Right lobe of liver (tissue), 6 donors: ENCODE measurements around the gene MAPKAPK3. TPM values are rescaled to one million over a fixed set of nuclear protein-coding genes. Genes with fewer than 3 reads are reported as not detected.

ENCODE experiments used
- ATAC-seq, 4 donors: fragments of 200-7000 bp; cut with Tn5 transposase; one replicate each; pipeline ENCODE4 v1.9.1; 2020; ENCODE audit warnings: mild to moderate bottlenecking in 4 of 4, moderate library complexity in 4 of 4
- DNase-seq, 3 donors: peaks; one replicate each; pipeline ENCODE4 v3.0.0-alpha.2; 2020
- H3K27ac ChIP-seq, 3 donors: fragments of 200-600 bp; one replicate each; pipeline ENCODE4 v1.8.0; 2022
- H3K27me3 ChIP-seq, 2 donors: fragments of 200-600 bp; one replicate each; pipeline ENCODE4 v1.8.0; 2022
- H3K36me3 ChIP-seq, 4 donors: fragments of 200-600 bp; sonication (generic) in 1 of 4; one replicate each; pipeline versions ENCODE4 v1.5.1 to v1.8.0; 2017 to 2022; ENCODE audit warnings: control low read depth in 1 of 4
- H3K4me1 ChIP-seq, 4 donors: fragments of 200-600 bp; sonication (generic) in 1 of 4; one replicate each; pipeline versions ENCODE4 v1.5.1 to v1.8.0; 2017 to 2022; ENCODE audit warnings: control low read depth in 1 of 4
- H3K4me3 ChIP-seq, 3 donors: fragments of 200-600 bp; one replicate each; pipeline ENCODE4 v1.8.0; 2022
- H3K9me3 ChIP-seq, 4 donors: fragments of 200-600 bp; sonication (generic) in 1 of 4; one replicate each; pipeline versions ENCODE4 v1.5.1 to v1.8.0; 2017 to 2022; ENCODE audit warnings: control low read depth in 1 of 4
- CTCF ChIP-seq, 4 donors: fragments of 200-600 bp in 3 of 4; fragments of 450-650 bp in 1 of 4; IDR thresholded peaks; one replicate each; pipeline versions ENCODE4 v1.5.1 to v1.8.0; 2016 to 2022; ENCODE audit warnings: antibody characterized with exemption in 4 of 4, mild to moderate bottlenecking in 2 of 4
- POLR2A ChIP-seq: fragments of 450-650 bp; IDR thresholded peaks from one replicate; pipeline ENCODE4 v1.6.1; 2017; ENCODE audit warnings: antibody characterized with exemption, mild to moderate bottlenecking
- WGBS: methylation state at CpG from one replicate; pipeline ENCODE4 v1.1.6; 2018; ENCODE audit warnings: low coverage, low lambda C conversion rate; ENCODE audit not compliant: insufficient coverage; ENCODE audit errors: missing lambda C conversion rate; 5-methylcytosine and 5-hydroxymethylcytosine counted together
- intact Hi-C, 2 donors: fragments of 100-400 bp; cut with DNase I; formaldehyde crosslinking; loops; one replicate each; pipeline versions ENCODE4 v1.11.2 to v1.14.1; 2022
- total RNA-seq, 6 experiments: library from RNA; depleted of rRNA in 2 of 6; stranded (reverse); fragments of >200 nt in 2 of 6; fragmentation: NEBNext Ultra II Directional in 3 of 6; extraction: Animal tissue kit (Norgen Biotek cat#: 25700) in 3 of 6; gene quantifications; one replicate each; pipeline versions ENCODE4 v1.1.0 to v1.2.4, GENCODE V29; 2016 to 2023
- donor health status: DM: no; HTN: yes; CAD: no.
- donor health status: DM: no; HTN: no; CAD: no.
- donor health status: DM: no; HTN: no; CAD: no.
- donor health status: DM: no; HTN: yes; CAD: no.
- donor health status: DM: no; HTN: yes; CAD: no.

The MAPKAPK3 gene
- total RNA-seq, 6 experiments from 2014 or later: 16.6 to 21.4 (median 18.6) TPM

- intact Hi-C loops: loop anchor here in 1 of 2 donors (5.0 kb wide), 1 partner anchor 42 kb away; the partner anchor contains the start of gene CISH
- Histone ChIP-seq H3K27ac (no peak overlapping the region), H3K4me1 (peaks cover 0 to 38% (median 13%) of the 10 kb centered on the region in 4 donors)
These were observed 46.3 kb upstream of the MAPKAPK3 start for GRCh38 chr3:50570508-50571279.

GRCh38 chr3:50571486-50571885 is 45.5 kb upstream of the MAPKAPK3 start:
- Histone ChIP-seq H3K27ac (no peak overlapping the region), H3K4me1 (peaks cover 0 to 38% (median 13%) of the 10 kb centered on the region in 4 donors), H3K36me3 (no peaks in the 10 kb centered on the region), H3K9me3 (no peaks in the 10 kb centered on the region), H3K27me3 (no peaks in the 10 kb centered on the region), H3K4me3 (no peak overlapping the region)
- WGBS: 38% methylated on average over 3 of the region's 4 CpGs
- DNase-seq (no peak), ATAC-seq (no peak)
- intact Hi-C loops: loop anchor here in 1 of 2 donors (5.0 kb wide), 1 partner anchor 41 kb away; the partner anchor contains the start of gene CISH
- no peak for TF ChIP-seq CTCF (IDR thresholded peaks at IDR 0.05)
- no peak for TF ChIP-seq POLR2A

More at GRCh38 chr3:50570508-50571279, 46.3 kb upstream of the MAPKAPK3 start:
- TF ChIP-seq CTCF (IDR thresholded peaks at IDR 0.05) (no peak), POLR2A (no peak)
- WGBS: 71% methylated on average over 3 of the region's 5 CpGs
- Histone ChIP-seq H3K9me3 (no peaks in the 10 kb centered on the region), H3K27me3 (no peaks in the 10 kb centered on the region), H3K36me3 (no peaks in the 10 kb centered on the region), H3K4me3 (no peak overlapping the region)
- DNase-seq: no peak
- no peak for ATAC-seq

GRCh38 chr3:50572158-50572557 is 44.8 kb upstream of the MAPKAPK3 start:
- Histone ChIP-seq H3K9me3 (no peaks in the 10 kb centered on the region), H3K4me1 (peaks cover 0 to 35% (median 13%) of the 10 kb centered on the region in 4 donors), H3K27me3 (no peaks in the 10 kb centered on the region), H3K4me3 (no peak overlapping the region), H3K36me3 (no peaks in the 10 kb centered on the region), H3K27ac (peak overlapping the region in 2 of 3 donors; percentile 28 to 30)
- intact Hi-C loops: loop anchor here (2.0 to 5.0 kb wide), 2 partner anchors 40 to 41 kb away; partner anchors contain the start of gene CISH (in 1 of the 2)
- no peak for TF ChIP-seq POLR2A
- peak; percentile 94 to 98 (median 96) for TF ChIP-seq CTCF (IDR thresholded peaks at IDR 0.05)
- 20% methylated on average over 1 of the region's 1 CpG for WGBS
- peak; percentile 63 to 72 (median 68) for ATAC-seq
- DNase-seq: peak; percentile 78 to 82 (median 82)

GRCh38 chr3:50572801-50573371 is 44.1 kb upstream of the MAPKAPK3 start:
- intact Hi-C loops: loop anchor here (2.0 to 5.0 kb wide), 2 partner anchors 39 to 40 kb away; partner anchors contain the start of gene CISH (in 1 of the 2)
- Histone ChIP-seq H3K36me3 (peaks cover 0 to 2% (median 0%) of the 10 kb centered on the region in 4 donors), H3K4me1 (peaks cover 0 to 32% (median 12%) of the 10 kb centered on the region in 4 donors), H3K9me3 (no peaks in the 10 kb centered on the region), H3K27me3 (no peaks in the 10 kb centered on the region), H3K27ac (peak overlapping the region in 2 of 3 donors; percentile 28 to 30), H3K4me3 (no peak overlapping the region)
- TF ChIP-seq POLR2A: no peak
- no peak for TF ChIP-seq CTCF (IDR thresholded peaks at IDR 0.05)
- DNase-seq: no peak
- 71% methylated on average over 1 of the region's 4 CpGs for WGBS
- no peak for ATAC-seq
